HK-2 (cell line): ENCODE data around the gene KCNG2.
"Not testable (repeated sequence)": the region's sequence is repeated elsewhere in the genome, so short reads cannot be mapped to it uniquely, and the experiment has no call there.

Source experiments
- DNase-seq: peaks from one replicate; pipeline ENCODE4 v3.0.0-alpha.2; 2018; ENCODE audit not compliant: unreplicated experiment

KCNG2 gene, protein sequence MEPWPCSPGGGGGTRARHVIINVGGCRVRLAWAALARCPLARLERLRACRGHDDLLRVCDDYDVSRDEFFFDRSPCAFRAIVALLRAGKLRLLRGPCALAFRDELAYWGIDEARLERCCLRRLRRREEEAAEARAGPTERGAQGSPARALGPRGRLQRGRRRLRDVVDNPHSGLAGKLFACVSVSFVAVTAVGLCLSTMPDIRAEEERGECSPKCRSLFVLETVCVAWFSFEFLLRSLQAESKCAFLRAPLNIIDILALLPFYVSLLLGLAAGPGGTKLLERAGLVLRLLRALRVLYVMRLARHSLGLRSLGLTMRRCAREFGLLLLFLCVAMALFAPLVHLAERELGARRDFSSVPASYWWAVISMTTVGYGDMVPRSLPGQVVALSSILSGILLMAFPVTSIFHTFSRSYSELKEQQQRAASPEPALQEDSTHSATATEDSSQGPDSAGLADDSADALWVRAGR

DNA sequence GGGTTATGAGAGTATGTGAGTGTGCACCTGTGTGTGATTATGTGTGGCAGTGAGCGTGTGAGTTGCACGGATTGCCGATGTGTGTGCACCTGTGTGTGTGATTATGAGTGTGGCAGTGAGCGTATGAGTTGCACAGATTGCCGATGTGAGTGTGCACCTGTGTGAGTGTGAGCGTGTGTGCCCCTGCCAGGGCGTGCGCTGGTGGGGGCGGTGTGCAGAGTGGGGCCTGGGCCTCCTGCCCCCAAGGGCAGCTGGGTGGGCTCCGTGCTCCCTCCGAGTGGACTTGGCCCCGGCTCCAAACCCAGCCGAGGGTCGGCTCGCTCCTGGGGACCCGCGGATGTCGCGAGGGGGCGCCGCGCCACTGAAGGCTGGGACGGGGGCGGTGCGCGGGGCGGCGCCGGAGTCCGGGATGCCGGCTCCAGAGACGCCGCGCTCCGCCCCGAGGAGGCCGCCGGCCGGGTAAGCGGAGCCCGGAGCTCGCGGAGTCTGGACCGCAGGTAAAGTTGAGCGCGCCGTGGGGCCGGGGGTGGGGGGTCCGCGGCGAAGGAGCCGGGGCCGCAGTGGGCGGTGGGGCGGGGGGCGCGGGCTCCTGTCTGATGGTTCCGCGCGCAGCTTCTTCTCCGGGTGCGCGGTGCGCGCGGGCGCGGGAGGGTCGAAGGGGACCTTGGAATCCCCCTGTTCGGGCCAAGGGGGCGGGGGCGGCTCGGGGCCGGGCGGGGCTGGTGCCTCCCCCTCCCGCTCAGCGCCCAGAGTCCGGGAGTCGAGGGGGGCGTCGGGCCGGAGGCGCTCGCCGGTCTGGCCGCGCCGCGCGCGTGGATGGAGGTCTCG, at the start of gene KCNG2:
Gene KCNG2 (plus strand): TSS at position 421 of the 828 bp plus-strand sequence. CDS start 65,730 bp downstream, outside the sequence.
- DNase-seq, result no peak

DNA sequence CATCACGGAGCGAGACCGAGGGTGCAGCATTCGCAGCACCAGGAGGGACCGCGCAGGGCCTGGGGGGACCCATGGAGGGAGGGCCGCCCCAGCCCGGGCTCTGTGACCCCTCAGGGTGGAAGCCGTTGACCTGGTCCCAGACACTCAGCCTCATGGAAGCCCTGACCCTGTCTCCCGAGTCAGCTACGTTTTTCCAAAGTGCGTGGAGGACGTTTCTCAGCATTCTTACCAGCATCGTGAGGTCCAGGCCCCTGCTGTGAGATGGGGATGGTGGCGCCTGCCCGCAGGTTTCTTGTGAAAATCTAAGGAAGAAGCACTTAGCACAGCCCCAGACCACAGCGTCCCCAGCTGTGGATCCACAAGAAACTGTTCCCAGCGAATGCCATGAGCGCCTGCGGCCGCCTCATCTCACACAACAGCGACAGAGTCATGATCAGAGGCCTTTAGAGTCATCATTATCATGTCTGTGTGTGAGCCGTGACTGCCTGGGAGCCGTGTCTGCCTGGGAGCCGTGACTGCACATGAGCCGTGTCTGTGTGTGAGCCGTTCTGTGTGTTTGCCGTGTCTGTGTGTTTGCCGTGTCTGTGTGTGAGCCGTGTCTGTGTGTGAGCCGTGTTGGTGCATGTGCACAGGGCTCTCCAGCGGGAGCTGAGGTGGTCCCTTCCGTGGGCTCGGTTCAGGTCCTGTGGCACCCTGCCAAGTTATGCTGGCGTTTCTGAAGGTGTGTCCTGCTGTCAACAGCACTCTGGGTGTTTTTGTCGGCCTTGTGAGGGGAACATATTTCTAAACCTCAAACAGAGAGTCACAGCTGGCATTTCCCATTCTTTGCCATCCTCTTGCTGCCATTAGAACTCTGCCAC, 49.2 kb upstream of the KCNG2 start:
- DNase-seq, result no peak

DNA sequence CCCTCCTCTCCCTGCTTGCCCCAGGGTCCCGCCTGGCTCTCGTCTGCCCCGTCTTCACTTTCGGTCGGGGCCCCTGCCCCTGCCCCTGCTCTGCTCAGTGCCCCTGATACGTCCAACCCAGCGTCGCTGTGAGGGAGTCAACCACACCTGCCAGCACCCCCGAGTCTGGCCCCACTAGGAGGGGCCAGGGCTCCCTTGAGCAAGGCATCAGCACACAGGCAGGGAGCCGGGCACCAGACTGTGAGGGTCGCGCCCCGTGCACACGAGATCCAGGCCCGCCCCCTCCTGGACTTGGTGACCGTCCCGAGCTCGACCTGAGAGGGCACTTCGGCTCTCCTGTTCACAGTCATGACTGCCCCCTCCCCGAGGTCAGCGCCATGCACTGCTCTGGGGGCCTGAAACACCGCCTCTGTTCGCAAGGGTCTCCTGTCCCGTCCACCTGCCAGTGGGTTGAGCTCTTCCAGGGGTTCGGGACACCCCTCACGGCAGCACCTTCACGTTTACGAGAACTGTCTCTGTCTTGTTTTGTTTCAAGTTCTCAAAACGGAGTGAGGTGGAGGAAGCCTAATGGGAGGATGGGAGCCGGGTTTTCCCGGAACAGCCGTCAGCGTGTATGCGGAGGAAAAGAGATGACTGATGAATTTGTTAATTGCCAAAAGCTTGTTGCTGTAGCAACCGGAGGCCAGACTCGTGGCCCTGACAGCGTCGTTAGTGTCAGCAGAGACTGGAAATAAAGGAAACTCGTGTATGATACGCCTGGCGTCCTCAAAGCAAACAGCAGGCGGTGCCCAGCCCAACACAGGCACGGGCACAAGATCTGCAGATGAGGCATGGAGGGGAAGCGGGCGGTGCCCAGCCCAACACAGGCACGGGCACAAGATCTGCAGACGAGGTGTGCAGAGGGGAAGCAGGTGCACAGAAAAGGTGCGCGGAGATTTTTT, 48.2 kb upstream of the KCNG2 start:
- DNase-seq, result no peak

DNA sequence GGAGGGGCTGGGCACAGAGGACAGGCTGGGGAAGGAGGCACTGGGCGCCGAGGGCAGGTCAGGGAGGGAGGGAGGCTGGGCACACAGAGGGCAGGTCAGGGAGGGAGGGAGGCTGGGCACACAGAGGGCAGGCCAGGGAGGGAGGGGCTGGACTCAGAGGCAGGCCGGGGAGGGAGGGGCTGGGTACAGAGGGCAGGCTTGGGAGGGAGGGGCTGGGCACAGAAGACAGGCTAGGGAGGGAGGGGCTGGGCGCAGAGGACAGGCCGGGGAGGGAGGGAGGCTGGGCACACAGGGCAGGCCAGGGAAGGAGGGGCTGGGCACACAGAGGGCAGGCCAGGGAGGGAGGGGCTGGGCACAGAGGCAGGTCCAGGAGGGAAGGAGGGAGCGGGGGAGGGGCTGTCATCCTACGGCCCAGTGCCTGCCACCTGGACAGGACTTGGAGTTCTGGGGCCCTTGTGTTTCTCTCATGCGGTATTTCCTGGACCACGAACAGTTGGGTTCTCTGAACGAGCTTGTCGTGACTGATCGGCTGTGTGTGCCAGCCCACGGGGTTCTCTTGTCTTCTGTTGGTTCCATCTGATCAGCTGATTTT, 46.7 kb upstream of the KCNG2 start:
- DNase-seq, result no peak

DNA sequence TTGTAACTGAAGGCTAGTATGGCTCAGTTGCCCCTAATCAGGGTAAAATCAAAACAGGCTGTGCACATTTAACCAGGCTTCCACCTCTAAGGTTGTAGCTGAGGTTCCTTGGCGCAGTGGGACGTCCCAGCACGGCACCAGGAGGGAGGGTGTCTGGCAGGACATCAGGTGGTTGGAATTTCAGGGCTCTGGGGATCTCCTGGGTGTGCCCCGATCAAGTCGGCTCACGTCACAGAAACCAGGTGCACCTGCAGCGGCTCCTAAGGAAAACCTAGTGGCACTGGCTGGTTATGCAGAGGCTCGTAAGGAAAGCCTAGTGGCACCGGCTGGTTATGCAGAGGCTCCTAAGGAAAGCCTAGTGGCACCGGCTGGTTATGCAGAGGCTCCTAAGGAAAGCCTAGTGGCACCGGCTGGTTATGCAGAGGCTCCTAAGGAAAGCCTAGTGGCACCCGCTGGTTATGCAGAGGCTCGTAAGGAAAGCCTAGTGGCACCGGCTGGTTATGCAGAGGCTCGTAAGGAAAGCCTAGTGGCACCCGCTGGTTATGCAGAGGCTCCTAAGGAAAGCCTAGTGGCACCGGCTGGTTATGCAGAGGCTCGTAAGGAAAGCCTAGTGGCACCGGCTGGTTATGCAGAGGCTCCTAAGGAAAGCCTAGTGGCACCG, 45.7 kb upstream of the KCNG2 start:
- not testable (repeated sequence) for DNase-seq

DNA sequence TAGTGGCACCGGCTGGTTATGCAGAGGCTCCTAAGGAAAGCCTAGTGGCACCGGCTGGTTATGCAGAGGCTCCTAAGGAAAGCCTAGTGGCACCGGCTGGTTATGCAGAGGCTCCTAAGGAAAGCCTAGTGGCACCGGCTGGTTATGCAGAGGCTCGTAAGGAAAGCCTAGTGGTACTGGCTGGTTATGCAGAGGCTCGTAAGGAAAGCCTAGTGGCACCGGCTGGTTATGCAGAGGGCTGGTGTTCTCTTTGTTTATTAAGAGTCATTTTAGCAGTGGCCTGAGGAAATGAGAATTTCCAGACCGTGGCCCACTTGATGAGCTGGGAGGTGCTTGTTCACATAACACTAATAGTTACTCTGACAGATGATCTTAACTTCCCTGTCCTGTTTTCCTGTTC, 44.8 kb upstream of the KCNG2 start:
- DNase-seq, result not testable (repeated sequence)

DNA sequence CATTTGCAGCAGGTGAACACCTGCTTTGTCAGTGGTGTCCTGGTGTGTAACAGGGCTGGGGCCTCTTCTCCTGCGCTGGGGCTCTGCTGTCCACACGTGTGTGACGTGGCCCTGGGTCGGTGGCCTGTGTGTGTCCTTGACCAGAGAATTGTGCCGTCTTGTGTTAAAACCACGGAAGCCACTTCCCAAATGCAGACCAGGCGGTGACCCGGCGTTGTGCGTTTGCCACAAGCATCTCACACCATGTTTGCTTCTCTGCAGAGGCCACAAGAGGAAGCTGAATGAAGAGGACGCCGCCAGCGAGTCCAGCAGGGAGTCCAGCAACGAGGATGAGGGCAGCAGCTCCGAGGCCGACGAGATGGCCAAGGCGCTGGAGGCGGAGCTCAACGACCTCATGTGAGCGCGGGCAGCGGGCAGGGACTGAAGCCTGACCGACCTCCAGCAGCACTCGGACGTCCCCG, 44.3 kb upstream of the KCNG2 start:
- no peak for DNase-seq

DNA sequence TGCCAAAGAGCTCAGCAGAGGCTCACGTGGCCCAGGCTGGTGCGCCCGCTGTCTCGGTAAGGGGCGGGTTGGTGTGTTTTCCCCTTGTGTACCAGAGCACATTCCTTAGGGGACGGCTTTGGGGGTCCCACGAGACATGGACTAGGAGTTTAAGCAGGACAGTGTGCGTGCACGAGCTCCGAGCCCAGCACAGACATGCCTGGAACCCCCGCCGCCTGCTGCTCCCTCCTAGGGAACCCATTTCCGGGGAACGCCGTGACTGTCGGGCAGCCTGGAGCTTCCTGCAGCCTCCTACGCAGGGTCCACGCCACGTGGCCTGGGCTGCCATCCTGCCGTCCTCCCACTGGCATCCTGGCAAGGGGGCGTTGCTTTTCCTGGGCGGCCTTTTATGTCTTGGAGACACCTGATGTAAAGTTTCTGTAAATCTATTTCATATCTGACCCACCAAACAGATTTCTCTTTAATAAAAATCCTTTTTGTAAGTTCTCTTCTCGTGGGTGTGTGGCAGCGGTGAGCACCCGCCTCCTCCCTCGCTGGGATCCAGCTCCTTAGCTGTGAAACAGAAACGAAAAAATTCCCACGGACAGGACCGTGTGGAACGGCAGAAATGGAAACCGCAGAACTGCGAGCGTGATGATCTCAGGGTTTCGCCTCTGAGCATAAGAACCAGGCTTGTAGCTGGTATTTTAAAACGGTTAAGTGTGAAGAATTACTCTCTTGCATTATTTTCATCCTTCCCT, 43.5 kb upstream of the KCNG2 start:
- DNase-seq, result no peak

DNA sequence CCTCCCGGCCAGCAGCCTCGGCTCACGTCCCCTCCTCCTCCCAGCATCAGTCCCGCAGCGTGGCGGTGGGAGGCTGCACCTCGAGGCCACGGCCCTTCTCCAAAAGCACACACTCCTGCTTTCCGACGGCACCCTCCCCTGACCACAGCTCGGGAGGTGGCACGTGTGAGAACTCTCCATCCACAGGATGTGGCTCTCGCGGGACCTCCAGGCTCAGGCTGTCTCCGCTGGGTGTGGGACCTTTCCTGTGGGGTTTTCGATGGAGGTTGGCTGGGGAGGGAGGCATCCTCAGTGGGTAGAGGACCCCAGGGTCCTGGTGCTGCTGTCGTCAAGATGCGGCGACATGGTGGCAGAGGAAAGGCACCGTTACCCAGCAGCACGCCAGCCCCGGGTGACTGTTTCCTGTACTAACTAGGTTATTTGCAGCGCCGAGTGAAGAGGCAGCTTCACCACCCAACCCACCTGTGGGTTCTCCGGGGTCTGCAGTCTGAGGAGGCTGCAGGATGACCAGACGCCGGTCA, 42.8 kb upstream of the KCNG2 start:
- no peak for DNase-seq

DNA sequence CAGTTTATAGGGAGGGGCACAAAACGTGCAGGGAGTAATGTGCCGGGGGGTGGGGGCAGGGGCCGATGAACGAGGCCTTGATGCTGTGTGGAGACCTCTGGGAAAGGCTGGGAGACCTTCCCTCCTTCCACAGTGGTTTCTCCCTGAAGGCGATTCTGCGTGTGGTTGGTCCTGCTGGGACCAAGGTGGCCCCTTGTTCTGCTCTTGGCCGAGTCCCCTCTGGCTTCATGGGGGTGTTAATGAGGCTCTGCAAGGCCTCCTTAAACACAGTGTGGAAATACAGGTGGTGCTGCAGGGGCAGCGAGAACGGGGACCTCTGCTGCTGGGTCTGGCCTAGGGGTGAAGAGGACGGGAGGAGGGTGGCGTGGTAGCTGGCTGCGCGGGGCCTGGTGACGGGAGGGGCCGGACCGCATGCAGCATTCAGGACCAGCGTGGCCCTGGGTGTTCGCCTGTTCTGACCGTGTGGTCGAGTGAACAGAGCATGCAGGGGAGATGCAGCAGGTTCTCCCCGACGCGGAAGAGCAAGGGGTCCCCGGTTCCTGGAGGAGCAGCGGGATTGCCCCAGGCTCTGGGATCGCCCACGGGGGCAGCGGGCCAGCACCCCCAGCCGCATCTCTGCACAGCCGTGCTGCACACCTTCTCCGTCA, 42.1 kb upstream of the KCNG2 start:
- no peak for DNase-seq

DNA sequence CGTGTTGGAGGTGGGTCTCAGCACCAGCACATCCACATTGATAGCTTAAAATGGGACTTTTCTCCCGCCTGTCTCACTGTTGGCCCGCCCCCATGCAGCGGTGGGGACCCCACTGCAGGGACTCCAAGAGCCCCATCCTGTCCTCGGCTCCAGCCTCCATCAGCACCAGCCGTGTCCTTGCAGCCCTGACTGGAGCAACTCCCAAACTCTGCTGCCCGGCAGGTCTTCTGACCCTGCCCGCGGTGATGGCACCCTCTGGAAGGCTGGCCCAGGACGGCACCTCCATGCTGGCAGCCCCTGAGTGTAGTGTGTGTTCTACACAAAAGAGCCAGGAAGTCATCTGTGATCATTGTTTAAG, 41.6 kb upstream of the KCNG2 start:
- no peak for DNase-seq

DNA sequence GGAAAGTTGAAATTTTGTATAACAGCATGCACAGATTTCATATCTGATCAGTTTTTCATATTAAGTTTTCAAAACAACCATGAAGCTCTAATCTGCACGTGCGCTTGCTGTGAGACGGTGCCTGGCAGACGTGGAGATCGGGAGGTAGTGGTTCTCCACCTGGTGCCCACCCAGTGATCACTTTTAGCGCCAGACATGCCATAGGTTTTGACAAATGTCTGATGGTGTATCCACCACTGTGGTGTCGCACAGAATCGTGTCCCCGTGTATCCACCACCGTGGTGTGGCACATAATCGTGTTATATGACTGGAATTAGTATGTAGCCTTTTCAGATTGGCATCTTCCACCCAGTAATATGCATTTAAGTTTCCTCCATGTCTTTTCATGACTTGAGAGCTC, 40.9 kb upstream of the KCNG2 start:
- no peak for DNase-seq

DNA sequence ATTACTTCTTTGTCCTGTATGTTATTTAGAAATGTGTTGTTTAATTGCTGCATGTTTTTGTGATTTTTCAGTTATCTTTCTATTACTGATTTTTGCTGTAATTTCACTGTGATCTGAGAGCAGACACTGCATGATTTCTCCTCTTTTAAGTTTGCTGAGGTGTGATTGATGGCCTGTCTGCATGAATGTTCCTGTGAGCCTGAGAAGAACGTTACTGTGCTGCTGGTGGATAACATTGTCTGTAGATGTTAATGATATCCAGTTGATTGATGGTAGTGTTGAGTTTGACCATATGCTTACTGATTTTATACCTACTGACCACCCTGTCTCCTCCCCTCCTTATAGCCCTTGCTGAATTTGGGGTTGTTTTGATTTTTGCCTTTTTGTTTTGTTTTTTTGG, 37.4 kb upstream of the KCNG2 start:
- DNase-seq, result no peak

DNA sequence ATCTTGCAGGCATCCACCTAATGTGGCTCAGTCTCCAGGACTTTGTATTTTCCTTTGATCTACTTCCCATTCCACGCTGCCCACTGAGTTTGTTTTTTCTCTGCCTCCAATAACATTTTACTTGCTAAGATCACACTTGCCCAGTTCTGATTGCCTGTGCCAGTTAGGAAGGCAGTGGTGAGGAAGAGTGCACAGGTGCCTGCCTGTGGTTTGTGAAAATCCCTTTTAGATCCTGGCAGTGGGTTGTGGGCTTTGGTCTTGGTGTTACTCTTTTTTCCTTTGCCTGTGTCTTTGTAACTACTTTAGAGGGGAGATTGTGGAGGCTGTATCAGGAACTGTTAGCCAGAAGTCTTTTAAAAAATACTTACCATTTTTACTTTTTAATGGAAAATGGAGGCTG, 36.9 kb upstream of the KCNG2 start:
- no peak for DNase-seq

DNA sequence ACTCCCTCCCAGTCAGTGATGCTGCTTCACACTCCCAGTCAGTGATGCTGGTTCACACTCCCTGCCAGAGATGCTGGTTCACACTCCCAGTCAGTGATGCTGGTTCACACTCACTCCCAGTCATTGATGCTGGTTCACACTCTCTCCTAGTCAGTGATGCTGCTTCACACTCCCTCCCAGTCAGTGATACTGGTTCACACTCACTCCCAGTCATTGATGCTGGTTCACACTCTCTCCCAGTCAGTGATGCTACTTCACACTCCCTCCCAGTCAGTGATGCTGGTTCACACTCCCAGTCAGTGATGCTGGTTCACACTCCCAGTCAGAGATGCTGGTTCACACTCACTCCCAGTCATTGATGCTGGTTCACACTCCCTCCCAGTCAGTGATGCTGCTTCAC, 34.3 kb upstream of the KCNG2 start:
- DNase-seq, result no peak

DNA sequence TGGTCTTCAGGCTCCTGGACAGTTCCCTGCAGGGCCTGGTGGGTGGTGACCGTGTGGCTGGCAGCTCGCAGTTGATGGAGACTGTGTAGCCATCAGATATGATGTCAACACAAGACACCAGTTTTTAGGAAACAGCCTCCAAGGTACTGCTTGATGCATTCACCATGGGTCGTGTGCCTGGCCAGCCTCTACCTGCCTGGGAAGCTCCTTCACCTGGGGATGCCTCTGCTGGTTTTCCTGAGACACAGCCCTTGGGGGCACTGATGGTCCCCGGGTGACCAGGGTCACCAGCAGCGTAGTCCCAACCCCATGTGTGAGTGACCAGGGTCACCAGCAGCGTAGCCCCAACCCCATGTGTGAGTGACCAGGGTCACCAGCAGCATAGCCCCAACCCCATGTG, 33.6 kb upstream of the KCNG2 start:
- DNase-seq, result no peak

DNA sequence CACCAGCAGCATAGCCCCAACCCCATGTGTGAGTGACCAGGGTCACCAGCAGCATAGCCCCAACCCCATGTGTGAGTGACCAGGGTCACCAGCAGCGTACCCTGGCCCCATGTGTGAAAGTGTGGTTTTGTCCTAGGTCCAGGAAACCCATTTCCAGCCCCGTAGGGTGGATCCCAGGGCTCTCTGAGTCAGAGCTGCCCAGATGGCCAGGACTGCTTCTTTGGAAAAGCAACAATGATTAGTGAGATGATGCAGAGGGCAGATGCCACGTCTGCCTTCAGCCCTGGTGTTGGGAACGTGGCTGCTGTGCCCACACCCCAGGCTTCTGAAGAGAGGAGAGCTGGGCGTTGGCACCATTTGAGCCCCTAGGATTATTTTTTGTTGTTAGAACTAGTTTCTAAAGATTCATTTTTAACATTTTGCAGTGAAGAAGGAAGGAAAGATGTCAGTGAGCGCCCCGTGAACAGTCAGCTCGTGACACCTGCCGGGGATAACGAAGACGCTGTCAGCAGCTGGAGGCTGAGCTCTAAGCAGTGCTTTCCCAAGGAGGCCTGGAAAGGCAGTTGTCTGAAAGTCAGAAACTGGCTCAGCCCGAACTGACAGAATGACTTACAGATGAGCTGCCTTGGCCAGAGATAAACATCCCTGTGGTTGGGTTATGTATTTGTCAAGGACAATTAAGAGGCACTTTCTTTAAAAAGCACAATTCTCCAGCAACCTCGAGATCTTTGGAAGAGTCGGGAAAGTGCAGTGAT, 32.1 kb upstream of the KCNG2 start:
- no peak for DNase-seq

DNA sequence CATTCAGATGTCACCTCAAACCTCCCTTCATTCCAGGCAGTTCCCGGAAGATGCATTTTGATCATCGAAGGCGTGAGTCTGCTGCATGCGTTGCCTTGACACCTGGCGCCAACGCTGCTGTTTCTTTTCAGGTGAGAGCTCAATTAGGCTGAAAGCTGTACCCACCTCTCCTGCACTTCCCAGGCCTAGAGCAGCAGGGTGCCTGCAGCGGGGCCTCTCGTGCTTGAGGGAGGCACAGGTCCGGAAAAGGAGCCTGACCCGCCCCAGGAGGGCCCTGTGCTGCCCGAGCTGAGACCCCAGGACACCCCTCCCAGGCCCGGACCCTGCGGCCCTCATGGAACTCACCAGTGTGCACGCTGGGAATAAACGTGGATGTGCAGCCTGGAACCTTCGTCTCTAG, 31.4 kb upstream of the KCNG2 start:
- DNase-seq, result no peak
